NCI-H128 (cell line): ENCODE results near the gene MALT1.
"Not testable (repeated sequence)": the region's sequence is repeated elsewhere in the genome, so short reads cannot be mapped to it uniquely, and the experiment has no call there.

Experiments
- DNase-seq: peaks from one replicate; lab custom pipeline; 2025; ENCODE audit not compliant: unreplicated experiment; lab: John Stamatoyannopoulos, UW

MALT1 gene

GRCh38 chr18:58728719-58729118 lies 57.5 kb downstream of the MALT1 start:
- DNase-seq = no peak

- DNase-seq = no peak
These were observed 59.4 kb downstream of the MALT1 start for GRCh38 chr18:58730618-58731017.

- no peak for DNase-seq
These were observed 61.2 kb downstream of the MALT1 start for GRCh38 chr18:58732471-58732870.

- DNase-seq = no peak
These were observed 62.6 kb downstream of the MALT1 start for GRCh38 chr18:58733866-58734265.

- DNase-seq = no peak
These were observed 67.1 kb downstream of the MALT1 start for GRCh38 chr18:58738322-58738721.

- no peak for DNase-seq
These were observed 74.6 kb downstream of the MALT1 start for GRCh38 chr18:58745914-58746313.

- no peak for DNase-seq
These were observed 77.8 kb downstream of the MALT1 start for GRCh38 chr18:58748899-58749595.

- DNase-seq = no peak
These were observed 82.7 kb downstream of the MALT1 start for GRCh38 chr18:58753976-58754375.

- DNase-seq = no peak
These were observed 83.3 kb downstream of the MALT1 start for GRCh38 chr18:58754544-58755068.

- peak; percentile 66 for DNase-seq
These were observed 84.2 kb downstream of the MALT1 start for GRCh38 chr18:58755304-58756010.

- no peak for DNase-seq
These were observed 84.9 kb downstream of the MALT1 start for GRCh38 chr18:58756148-58756547.

GRCh38 chr18:58756596-58757240 lies 85.5 kb downstream of the MALT1 start:
- no peak for DNase-seq

- not testable (repeated sequence) for DNase-seq
These were observed 86.1 kb downstream of the MALT1 start for GRCh38 chr18:58757351-58757750.

GRCh38 chr18:58758046-58758445 lies 86.8 kb downstream of the MALT1 start:
- no peak for DNase-seq

- DNase-seq = no peak
These were observed 87.3 kb downstream of the MALT1 start for GRCh38 chr18:58758606-58759005.

GRCh38 chr18:58761241-58761969 lies 90.1 kb downstream of the MALT1 start:
- no peak for DNase-seq

GRCh38 chr18:58761970-58762780 lies 90.9 kb downstream of the MALT1 start:
- DNase-seq = no peak

- no peak for DNase-seq
These were observed 91.5 kb downstream of the MALT1 start for GRCh38 chr18:58762781-58763171.

- no peak for DNase-seq
These were observed 94.9 kb downstream of the MALT1 start for GRCh38 chr18:58766164-58766563.

GRCh38 chr18:58766946-58767345 lies 95.7 kb downstream of the MALT1 start:
- DNase-seq = no peak
